Activated naive CD8-positive, alpha-beta T cell treated with anti-CD3 and anti-CD28 coated beads, Interleukin-2, amount 50 U/mL, for 16 hours (primary cell): Measurements from ENCODE around the gene CASS4.

Source experiments
- DNase-seq: peaks from one replicate; pipeline ENCODE4 v3.0.0-alpha.2; 2020; ENCODE audit warnings: low read depth, low spot score

CASS4 gene

DNA sequence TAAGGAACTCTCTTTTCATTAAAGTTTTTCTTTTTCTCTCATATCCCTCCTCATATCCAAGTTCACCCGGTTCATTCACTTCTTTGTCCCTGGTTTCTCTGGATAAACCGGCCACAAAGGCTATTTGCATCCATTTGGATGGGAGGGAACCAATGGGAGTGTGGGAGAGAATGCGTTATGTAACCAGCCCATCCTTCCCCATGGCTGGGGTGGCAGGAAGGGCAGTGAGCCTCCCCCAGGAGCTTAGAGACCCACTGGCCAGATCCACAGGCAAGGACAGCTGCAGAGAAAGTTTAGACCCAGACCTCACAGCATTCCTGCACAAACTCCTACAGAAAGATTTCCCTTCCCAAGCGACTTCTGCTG is 10.7 kb downstream of the CASS4 start:
- no peak for DNase-seq

GRCh38 chr20:56423211-56423610 is 11.2 kb downstream of the CASS4 start:
- no peak for DNase-seq

DNA sequence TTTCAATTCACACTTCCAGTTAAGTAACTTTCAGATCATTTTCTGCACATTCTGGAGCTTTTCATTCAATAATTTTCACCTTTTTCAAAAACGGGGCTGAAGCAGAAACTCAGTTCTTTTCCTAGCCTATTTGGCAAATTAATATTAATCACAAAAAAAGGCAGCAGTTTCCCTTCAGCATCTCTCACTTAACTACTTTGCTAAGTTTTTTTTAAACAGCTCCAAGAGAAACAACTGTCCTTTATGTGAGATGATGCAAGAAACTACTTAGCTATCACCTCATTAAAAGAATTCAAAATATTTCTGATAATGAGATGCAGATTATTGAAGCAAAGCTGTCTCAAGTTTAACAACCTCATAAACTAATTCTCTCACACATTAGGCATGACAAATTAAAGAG is 11.8 kb downstream of the CASS4 start:
- DNase-seq: no peak

DNA sequence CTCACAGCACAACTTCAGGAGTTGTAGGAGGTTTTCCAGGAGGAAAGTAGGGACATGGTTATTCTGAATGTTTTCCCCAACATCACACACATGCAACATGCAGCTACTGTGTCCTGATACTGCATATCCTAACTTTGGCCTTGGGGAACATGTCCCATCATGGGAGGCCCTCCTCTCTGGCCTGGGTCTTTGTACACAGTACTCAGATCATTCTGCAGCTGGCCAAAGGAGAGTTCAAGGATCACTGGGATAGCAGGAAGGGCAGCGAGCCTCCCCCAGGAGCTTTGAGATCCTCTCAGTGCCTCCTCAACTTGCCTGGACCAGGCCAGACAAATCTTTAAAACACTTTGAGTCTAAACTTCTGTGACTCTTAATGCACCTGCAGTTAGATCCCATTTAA is 12.9 kb downstream of the CASS4 start:
- DNase-seq: no peak

GRCh38 chr20:56426026-56426425 is 14.0 kb downstream of the CASS4 start:
- DNase-seq: no peak

DNA sequence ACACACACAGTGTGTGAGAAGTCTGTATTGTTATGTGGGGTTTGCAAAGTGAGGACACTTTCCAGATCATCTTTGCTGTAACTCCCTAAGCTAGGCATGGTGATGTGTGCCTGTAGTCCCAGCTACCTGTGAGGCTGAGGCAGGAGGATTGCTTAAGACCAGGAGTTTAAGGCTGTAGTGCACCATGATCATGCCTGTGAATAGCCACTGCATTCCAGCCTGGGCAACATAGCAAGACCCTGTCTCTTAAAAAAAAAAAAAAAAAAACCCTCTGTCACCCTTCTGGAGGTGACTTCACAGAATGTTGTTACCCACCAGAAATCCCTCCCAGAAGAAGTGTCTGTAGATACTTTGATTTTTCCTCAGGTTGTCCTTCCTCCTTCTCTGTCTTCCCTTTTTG is 14.9 kb downstream of the CASS4 start:
- DNase-seq: no peak

DNA sequence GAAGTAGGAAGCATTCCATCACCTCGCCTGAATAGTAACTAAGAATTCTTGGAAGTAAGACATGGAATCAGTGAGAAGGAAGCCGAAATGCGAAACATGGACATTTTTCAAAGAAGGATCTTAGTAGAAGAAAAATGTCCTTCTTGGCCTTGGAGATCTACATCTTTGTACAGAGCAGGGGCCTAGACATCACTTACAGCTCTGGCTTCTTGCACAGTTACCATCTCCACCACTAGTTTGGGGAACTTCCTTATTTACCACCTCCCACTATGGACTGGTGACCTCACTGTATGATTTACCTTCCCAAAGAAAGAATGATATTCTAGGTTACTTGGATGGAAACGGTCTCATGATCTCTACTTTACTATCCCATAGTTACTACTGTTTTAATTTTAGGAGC is 15.7 kb downstream of the CASS4 start:
- no peak for DNase-seq

- DNase-seq: no peak
Observed at GRCh38 chr20:56428410-56428809, 16.4 kb downstream of the CASS4 start.

GRCh38 chr20:56428881-56429280 is 16.8 kb downstream of the CASS4 start:
- no peak for DNase-seq

DNA sequence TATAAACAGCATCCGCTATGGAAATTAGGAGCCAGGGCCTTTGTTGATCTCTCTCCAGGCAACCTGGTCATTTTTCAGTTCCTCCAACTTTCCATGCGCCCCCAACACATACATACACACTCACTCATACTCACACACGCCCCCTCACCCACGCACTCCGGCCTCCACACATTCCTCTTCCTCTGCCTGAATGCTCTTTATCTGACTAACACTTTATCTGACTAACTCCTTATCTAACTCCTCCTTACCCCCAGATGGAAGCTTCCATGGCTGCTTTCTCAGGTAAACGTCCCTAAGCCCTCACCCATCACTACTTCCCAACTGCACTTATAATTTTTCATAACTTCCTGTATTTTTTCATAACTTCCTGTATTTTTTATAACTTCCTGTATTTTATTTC is 17.4 kb downstream of the CASS4 start:
- DNase-seq: peak; percentile 25

GRCh38 chr20:56429941-56430340 is 17.9 kb downstream of the CASS4 start:
- no peak for DNase-seq

- no peak for DNase-seq
Observed at GRCh38 chr20:56430461-56430860, 18.4 kb downstream of the CASS4 start.

- no peak for DNase-seq
Observed at GRCh38 chr20:56430957-56431356, 18.9 kb downstream of the CASS4 start.

- DNase-seq: no peak
Observed at GRCh38 chr20:56431471-56431870, 19.4 kb downstream of the CASS4 start.

DNA sequence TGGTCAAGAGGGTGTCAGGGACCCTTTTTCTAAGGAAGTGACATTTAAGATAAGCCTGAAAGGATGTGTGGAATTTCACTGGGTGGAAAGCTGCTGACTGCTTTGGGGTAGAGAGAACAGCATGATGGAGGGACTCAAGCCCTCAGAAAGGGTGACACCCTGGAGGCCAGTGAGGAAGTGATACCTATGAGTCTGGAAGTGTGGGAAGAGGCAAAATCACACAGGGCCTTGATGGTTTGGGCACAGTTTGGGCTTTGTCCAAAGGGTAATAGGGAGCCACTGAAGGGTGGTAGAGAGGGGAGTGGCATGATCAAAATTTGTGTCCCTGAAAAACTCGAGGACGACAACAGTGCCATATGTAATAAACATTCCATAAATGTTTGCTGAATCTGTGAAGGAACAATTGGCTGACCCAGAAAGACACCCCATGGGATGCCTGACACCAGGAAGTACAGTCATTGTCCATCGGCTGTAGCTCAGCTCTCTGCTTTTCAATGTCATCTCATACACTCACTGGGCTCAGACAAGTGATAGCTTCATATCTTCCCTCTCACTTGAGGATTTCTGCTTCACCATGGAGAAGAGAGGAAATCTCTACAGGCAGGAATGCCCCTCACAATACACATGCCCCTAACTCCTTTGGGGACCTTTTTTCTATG is 21.3 kb downstream of the CASS4 start:
- no peak for DNase-seq

- no peak for DNase-seq
Observed at GRCh38 chr20:56433880-56434255, 21.8 kb downstream of the CASS4 start.

DNA sequence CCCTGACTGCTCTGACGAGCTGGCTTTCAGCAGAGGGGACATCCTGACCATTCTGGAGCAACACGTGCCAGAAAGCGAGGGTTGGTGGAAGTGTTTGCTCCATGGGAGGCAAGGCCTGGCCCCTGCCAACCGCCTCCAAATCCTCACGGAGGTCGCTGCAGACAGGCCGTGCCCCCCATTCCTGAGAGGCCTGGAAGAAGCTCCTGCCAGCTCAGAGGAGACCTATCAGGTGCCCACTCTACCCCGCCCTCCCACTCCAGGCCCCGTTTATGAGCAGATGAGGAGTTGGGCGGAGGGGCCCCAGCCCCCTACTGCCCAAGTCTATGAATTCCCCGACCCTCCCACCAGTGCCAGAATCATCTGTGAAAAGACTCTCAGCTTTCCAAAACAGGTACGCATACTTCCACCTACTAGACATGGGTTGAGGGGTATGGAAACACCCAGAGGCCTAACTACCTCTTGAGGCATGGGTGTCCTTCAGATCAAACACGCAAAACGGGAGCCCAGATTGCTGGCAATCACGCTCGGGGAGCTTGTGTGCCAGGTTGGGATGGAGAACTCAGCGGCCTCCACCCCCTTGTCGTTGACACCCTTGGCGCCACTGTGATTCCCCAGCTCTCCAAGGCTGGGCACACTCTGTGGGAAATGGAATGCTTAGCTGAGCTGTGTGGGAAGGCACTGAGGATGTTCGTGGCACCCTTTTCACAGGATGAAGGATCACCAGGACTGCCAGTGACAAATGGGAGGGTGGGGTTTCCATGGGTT is 25.3 kb downstream of the CASS4 start:
- no peak for DNase-seq

DNA sequence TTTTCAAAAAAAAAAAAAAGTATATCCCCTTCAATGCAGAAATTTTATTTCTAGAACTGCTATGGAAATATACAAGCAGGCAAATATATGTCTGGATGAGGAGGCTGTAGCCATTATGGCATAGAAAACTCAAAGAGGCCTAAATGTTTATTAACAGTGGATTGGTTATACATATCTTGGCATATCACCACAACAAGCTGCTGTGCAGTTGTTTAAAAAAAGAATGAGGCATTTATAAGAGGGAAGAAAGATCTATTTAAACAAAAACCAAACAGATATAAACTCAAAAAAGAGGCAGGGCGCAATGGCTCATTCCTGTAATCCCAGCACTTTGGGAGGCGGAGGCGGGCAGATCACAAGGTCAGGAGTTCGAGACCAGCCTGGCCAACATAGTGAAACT is 26.2 kb downstream of the CASS4 start:
- DNase-seq: no peak

GRCh38 chr20:56439771-56440291 is 27.8 kb downstream of the CASS4 start:
- DNase-seq: no peak

GRCh38 chr20:56440346-56441007 is 28.4 kb downstream of the CASS4 start:
- DNase-seq: peak; percentile 27

- DNase-seq: no peak
Observed at GRCh38 chr20:56442389-56443365, 30.6 kb downstream of the CASS4 start.
